ENCODE data around the gene TMED4.
A peak's percentile ranks its signal among the peaks of the same experiment; 100 is the strongest.

TMED4 gene

DNA sequence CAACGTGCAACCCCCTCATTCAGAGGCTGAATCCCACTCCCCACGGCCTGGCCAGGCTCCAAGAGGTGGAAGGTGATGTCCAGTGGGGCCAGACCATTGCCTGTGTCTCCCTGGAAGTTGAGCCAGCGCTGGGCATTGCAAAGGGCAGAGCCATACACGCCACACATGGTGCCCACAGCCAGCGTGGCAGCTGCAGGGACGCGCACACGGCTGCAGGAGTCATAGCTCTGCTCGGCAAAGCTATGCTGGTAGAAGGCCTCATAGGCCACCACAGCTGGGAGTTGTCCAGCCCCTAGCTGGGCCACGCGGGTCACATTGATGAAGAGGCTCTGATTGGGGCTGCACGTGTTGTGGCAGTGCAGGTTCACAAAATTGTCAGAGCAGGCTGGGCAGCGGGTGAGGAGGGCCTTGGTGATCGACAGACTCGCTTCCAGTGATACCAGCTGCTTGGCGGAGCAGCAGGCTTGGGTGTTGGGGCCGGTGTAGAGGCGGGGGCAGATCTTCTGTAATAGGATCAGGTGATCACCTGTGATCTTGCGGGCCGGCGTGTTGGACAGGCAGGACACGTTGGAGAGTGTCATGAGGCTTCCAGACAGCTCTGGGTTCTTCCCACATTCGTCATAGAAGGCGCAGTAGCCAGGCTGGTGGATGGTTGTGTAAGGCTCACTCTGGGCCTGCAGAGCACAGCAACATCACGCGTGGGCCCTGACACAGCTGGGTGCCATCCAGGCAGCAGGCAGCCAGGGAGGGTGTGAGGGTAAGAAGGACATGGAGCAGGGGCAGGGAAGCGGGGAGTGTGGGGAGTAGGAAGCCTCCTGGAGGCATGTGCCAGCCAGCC is 42.1 kb downstream of the TMED4 start:
- no peak for DNase-seq

DNA sequence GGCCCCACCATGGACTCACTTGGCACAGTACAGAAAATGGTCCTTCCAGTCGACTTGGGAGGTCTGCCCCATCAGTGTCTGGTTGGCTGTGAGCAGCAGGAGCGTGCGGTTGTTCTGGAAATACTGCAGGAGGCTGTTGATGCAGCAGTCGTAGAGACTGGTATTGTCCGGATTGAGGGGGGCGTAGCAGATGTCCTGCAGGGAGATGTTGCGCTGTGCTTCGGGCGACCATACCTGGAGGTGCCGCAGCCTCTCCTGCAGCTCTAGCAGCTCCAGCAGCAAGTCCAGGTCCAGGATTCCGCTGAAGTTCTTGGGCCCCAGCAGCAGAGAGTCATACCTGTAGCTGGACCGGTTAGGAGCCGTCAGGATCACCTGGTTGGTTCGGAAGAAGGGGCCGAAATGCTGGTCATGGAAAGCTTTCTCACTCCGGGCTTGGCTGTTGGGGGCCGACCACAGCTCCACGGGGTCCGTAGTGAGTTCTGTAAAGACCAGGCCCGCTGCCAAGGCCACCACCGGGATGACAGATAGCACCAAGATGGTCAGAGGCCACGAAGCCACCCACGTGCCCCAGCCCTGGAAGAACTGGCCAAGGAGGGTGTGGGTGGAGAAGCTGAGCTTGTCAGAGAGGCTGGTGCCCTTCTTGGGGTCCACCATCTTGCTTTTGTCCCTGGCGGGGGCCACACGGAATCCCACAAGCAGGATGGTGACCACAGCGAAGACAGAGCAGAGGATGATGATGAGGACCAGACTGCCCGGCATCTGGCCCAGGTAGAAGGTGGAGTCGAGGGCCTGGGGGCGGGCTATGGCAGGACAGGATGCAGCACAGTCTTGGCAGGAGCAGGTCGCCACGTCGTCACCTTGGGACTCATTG is 43.0 kb downstream of the TMED4 start:
- DNase-seq: no peak

GRCh38 chr7:44538093-44538797 is 43.8 kb downstream of the TMED4 start:
- DNase-seq: no peak

GRCh38 chr7:44537442-44537841 is 44.6 kb downstream of the TMED4 start:
- no peak for DNase-seq

DNA sequence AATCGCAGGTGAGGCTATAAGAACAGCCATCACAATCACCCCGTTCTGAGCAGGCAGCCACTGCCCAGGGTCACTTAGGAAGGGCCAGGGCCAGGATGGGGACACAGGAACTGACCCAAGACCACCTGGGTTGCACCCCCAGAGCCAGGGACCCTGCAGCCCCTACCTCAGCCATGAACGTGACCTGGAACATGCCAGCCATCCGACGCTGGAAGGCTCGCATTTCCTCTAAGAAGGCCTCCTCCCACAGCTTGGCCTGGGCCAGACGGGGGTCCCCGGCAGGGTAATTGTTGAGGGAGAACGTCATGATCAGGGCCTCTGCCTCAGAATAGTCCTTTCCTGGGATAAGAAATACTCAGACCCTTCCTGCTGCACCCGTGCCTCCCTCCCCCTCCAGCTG is 45.9 kb downstream of the TMED4 start:
- no peak for DNase-seq

- no peak for DNase-seq
Observed at GRCh38 chr7:44535348-44536064, 46.5 kb downstream of the TMED4 start.

GRCh38 chr7:44534501-44534900 is 47.5 kb downstream of the TMED4 start:
- peak; percentile 47 for DNase-seq

GRCh38 chr7:44534087-44534486 is 47.9 kb downstream of the TMED4 start:
- DNase-seq: no peak

- DNase-seq: no peak
Observed at GRCh38 chr7:44533301-44534055, 48.6 kb downstream of the TMED4 start.

DNA sequence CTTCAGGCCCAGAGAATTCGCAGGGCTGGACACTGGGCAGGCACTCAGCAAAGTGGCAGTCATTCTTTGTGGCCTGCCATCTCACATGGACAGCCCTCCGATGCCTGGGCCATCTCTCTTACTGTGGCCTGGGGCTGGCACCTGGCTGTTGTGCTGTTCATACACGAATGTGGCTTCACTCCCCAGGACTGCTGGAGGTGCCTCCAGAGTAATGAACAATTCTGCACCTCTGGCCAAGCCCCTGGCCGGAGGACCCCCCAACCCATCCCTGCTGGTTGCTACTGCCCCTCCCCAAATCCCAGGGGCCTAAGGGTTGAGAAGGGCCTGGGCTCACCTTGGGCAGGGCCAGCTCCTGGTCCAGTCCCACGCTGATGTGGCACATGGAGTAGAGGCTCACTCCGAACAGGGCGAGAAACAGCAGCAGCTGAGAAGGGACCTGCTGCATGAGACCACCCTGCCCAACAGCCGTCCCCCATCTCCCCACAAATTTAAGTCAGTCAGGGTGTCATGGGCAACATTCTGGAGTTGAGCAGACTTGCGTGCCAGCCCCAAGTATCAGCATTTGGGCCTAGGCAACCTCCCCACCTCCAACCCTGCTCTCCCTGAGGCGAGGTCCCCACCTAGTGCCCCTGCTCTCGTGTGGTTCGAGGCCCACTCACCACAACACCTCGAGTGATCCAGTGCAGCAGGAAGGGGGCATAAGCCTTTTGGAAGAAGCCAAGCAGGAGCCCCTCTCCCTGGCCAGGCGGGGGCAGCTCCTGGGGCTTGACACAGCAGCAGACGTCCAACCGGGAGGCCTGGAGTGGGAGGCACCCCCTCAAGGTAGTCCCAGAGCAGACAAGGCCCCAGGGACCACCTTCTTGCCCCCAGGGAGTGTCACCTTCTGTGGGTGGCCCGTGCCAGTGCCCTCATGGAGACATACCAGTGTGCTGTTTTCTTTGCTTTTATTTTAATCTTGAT is 50.3 kb downstream of the TMED4 start:
- DNase-seq: no peak

- no peak for DNase-seq
Observed at GRCh38 chr7:44530990-44531389, 51.0 kb downstream of the TMED4 start.
